Activated CD4-positive, alpha-beta T cell treated with anti-CD3 and anti-CD28 coated beads, Interleukin-2, amount 50 U/mL, for 48 hours (primary cell): ENCODE results near the gene ZSCAN18.

Experiments
- DNase-seq, 2 experiments: peaks; one replicate each; pipeline ENCODE4 v3.0.0-alpha.2; 2020

The ZSCAN18 gene

GRCh38 chr19:58085348-58085875 is 12.6 kb downstream of the ZSCAN18 start:
- no peak for DNase-seq

GRCh38 chr19:58084596-58085347 is 13.3 kb downstream of the ZSCAN18 start:
- DNase-seq, result no peak

GRCh38 chr19:58083021-58083420 is 15.0 kb downstream of the ZSCAN18 start:
- DNase-seq, result no peak

GRCh38 chr19:58079792-58080191 is 18.2 kb downstream of the ZSCAN18 start:
- no peak for DNase-seq

- no peak for DNase-seq
Measured at GRCh38 chr19:58067240-58067912, 30.7 kb downstream of the ZSCAN18 start.

GRCh38 chr19:58063712-58064111 is 34.3 kb downstream of the ZSCAN18 start:
- DNase-seq, result no peak

GRCh38 chr19:58060231-58060630 is 37.8 kb downstream of the ZSCAN18 start:
- DNase-seq, result no peak

GRCh38 chr19:58059671-58060078 is 38.4 kb downstream of the ZSCAN18 start:
- DNase-seq, result no peak

- DNase-seq, result peak; percentile 48 to 52
Measured at GRCh38 chr19:58059003-58059670, 38.9 kb downstream of the ZSCAN18 start, which contains the start of gene ZNF135. TSS of gene ZNF135 (plus strand) at chr19:58059282. CDS start at chr19:58060003, 721 bp downstream.

GRCh38 chr19:58058467-58058866 is 39.6 kb downstream of the ZSCAN18 start:
- DNase-seq, result no peak

- no peak for DNase-seq
Measured at GRCh38 chr19:58056861-58057260, 41.2 kb downstream of the ZSCAN18 start.

GRCh38 chr19:58056261-58056660 is 41.8 kb downstream of the ZSCAN18 start:
- no peak for DNase-seq

GRCh38 chr19:58054901-58055874 is 42.8 kb downstream of the ZSCAN18 start:
- DNase-seq, result no peak

- no peak for DNase-seq
Measured at GRCh38 chr19:58053480-58054156, 44.4 kb downstream of the ZSCAN18 start.

GRCh38 chr19:58052256-58052655 is 45.8 kb downstream of the ZSCAN18 start:
- DNase-seq, result no peak

GRCh38 chr19:58047672-58048071 is 50.4 kb downstream of the ZSCAN18 start:
- no peak for DNase-seq

- no peak for DNase-seq
Measured at GRCh38 chr19:58046856-58047255, 51.2 kb downstream of the ZSCAN18 start.

GRCh38 chr19:58045411-58046050 is 52.5 kb downstream of the ZSCAN18 start:
- no peak for DNase-seq

- DNase-seq, result no peak
Measured at GRCh38 chr19:58044886-58045285, 53.1 kb downstream of the ZSCAN18 start.

GRCh38 chr19:58044391-58044790 is 53.6 kb downstream of the ZSCAN18 start:
- no peak for DNase-seq
